Mucosa of rectum (tissue), 2 donors: ENCODE results near the gene RAP1A.
A peak's percentile ranks its signal among the peaks of the same experiment; 100 is the strongest.
"Not testable (repeated sequence)": the region's sequence is repeated elsewhere in the genome, so short reads cannot be mapped to it uniquely, and the experiment has no call there.

Source experiments
- H3K27ac ChIP-seq, 2 donors: one replicate each; pipeline ENCODE4 v1.7.0; 2013; ENCODE audit warnings: inconsistent platforms in 2 of 2, low read depth in 2 of 2, low read length in 2 of 2
- H3K27me3 ChIP-seq, 2 donors: one replicate each; pipeline ENCODE4 v1.7.0; 2013; ENCODE audit warnings: low read length in 2 of 2; ENCODE audit not compliant: control insufficient read depth in 2 of 2, insufficient read depth in 2 of 2
- H3K36me3 ChIP-seq, 2 donors: one replicate each; pipeline ENCODE4 v1.7.0; 2013; ENCODE audit warnings: low read length in 2 of 2; ENCODE audit not compliant: control insufficient read depth in 2 of 2, insufficient read depth in 2 of 2
- H3K4me1 ChIP-seq, 2 donors: one replicate each; pipeline ENCODE4 v1.7.0; 2013; ENCODE audit warnings: low read length in 2 of 2, mild to moderate bottlenecking in 1 of 2; ENCODE audit not compliant: control insufficient read depth in 2 of 2, insufficient read depth in 2 of 2
- H3K4me3 ChIP-seq, 2 donors: one replicate each; pipeline ENCODE4 v1.7.0; 2013; ENCODE audit warnings: low read length in 2 of 2
- H3K9ac ChIP-seq, 2 donors: one replicate each; pipeline ENCODE4 v1.7.0; 2013; ENCODE audit warnings: low read length in 2 of 2, low read depth in 1 of 2, mild to moderate bottlenecking in 1 of 2
- H3K9me3 ChIP-seq, 2 donors: one replicate each; pipeline ENCODE4 v1.7.0; 2013; ENCODE audit warnings: low read length in 2 of 2; ENCODE audit not compliant: control insufficient read depth in 2 of 2
- donor health status: healthy.
- donor health status: Normal muscosa, but diverticular disease.

RAP1A gene

GRCh38 chr1:111597426-111597825, 22.2 kb upstream of the RAP1A start:
- peak overlapping the region in 1 of 2 donors; percentile 9 for H3K27ac ChIP-seq
- no peak overlapping the region for H3K4me3 ChIP-seq
- H3K9me3 ChIP-seq, result no peaks in the 10 kb centered on the region

GRCh38 chr1:111598544-111598943, 21.0 kb upstream of the RAP1A start:
- H3K36me3 ChIP-seq, result no peaks in the 10 kb centered on the region
- H3K9me3 ChIP-seq, result no peaks in the 10 kb centered on the region
- peak overlapping the region; percentile 47 to 56 for H3K27ac ChIP-seq
- no peaks in the 10 kb centered on the region for H3K27me3 ChIP-seq
- no peak overlapping the region for H3K4me3 ChIP-seq
- no peak overlapping the region for H3K9ac ChIP-seq
- H3K4me1 ChIP-seq, result peaks cover 20 to 25% of the 10 kb centered on the region in 2 donors

More at GRCh38 chr1:111597426-111597825, 22.2 kb upstream of the RAP1A start:
- Histone ChIP-seq H3K36me3 (no peaks in the 10 kb centered on the region), H3K27me3 (no peaks in the 10 kb centered on the region), H3K9ac (no peak overlapping the region), H3K4me1 (peaks cover 31 to 37% of the 10 kb centered on the region in 2 donors)

DNA sequence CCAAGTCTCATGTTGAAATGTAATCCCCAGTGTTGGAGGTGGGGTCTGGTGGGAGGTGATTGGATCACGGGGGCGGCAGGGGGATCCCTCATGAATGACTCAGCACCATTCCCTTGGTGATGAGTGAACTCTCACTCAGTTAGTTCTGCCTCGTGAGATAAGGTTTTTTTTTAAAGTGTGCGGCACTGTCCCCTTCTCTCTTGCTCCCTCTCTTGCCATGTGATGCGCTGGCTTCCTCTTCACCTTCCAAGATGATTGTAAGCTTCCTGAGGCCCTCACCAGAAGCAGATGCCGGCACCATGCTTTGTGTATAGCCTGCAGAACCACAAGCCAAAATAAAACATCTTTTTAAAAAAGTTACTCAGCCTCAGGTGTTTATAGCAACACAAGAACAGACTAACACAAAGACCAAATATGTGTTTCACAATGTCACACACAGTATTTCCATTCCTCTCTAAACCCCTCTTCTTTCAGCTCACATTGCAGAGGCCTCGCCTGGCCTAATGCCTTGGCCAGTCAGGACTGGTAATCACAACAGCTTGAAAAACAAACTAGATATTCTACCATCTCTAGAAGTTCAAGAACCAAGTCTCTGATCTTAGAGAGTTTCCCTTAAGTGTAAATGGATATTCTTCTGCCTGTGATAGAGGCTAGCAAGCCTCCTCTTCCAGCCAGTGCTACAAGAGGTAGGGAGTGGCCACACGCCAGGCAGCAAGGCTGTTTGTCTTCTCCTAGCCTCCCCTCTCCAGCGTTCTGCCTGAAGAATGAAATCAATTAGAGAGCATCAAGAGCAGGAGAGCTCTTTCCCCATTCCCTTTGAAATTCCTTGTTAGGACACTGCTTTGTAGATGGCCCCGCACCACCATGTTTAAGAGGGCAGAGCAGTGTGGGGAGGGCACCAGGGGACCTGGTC, 19.6 kb upstream of the RAP1A start:
- peaks cover 18 to 20% of the 10 kb centered on the region in 2 donors for H3K4me1 ChIP-seq

GRCh38 chr1:111600886-111601386, 18.7 kb upstream of the RAP1A start:
- no peak overlapping the region for H3K4me3 ChIP-seq
- H3K4me1 ChIP-seq, result peaks cover 12 to 17% of the 10 kb centered on the region in 2 donors
- H3K27ac ChIP-seq, result peak overlapping the region in 1 of 2 donors; percentile 60
- H3K36me3 ChIP-seq, result no peaks in the 10 kb centered on the region
- no peak overlapping the region for H3K9ac ChIP-seq
- H3K9me3 ChIP-seq, result no peaks in the 10 kb centered on the region
- no peaks in the 10 kb centered on the region for H3K27me3 ChIP-seq

More for the DNA sequence above, 19.6 kb upstream of the RAP1A start:
- Histone ChIP-seq H3K4me3 (no peak overlapping the region), H3K36me3 (no peaks in the 10 kb centered on the region), H3K27ac (peak overlapping the region in 1 of 2 donors; percentile 52), H3K9me3 (no peaks in the 10 kb centered on the region), H3K9ac (no peak overlapping the region), H3K27me3 (no peaks in the 10 kb centered on the region)

GRCh38 chr1:111602302-111602701, 17.3 kb upstream of the RAP1A start:
- peaks cover 11 to 12% of the 10 kb centered on the region in 2 donors for H3K4me1 ChIP-seq
- no peak overlapping the region for H3K4me3 ChIP-seq
- no peaks in the 10 kb centered on the region for H3K27me3 ChIP-seq
- peak overlapping the region in 1 of 2 donors; percentile 13 for H3K27ac ChIP-seq
- H3K9ac ChIP-seq, result no peak overlapping the region
- H3K9me3 ChIP-seq, result no peaks in the 10 kb centered on the region
- no peaks in the 10 kb centered on the region for H3K36me3 ChIP-seq

GRCh38 chr1:111602974-111603373, 16.6 kb upstream of the RAP1A start:
- H3K36me3 ChIP-seq, result no peaks in the 10 kb centered on the region
- H3K27ac ChIP-seq, result peak overlapping the region in 1 of 2 donors; percentile 2
- peaks cover 6 to 11% of the 10 kb centered on the region in 2 donors for H3K4me1 ChIP-seq
- H3K9ac ChIP-seq, result no peak overlapping the region
- no peaks in the 10 kb centered on the region for H3K9me3 ChIP-seq
- no peak overlapping the region for H3K4me3 ChIP-seq
- no peaks in the 10 kb centered on the region for H3K27me3 ChIP-seq

- peaks cover 6 to 11% of the 10 kb centered on the region in 2 donors for H3K4me1 ChIP-seq
- H3K36me3 ChIP-seq, result no peaks in the 10 kb centered on the region
- no peaks in the 10 kb centered on the region for H3K27me3 ChIP-seq
- H3K4me3 ChIP-seq, result no peak overlapping the region
- peak overlapping the region in 1 of 2 donors; percentile 35 for H3K27ac ChIP-seq
- no peaks in the 10 kb centered on the region for H3K9me3 ChIP-seq
- no peak overlapping the region for H3K9ac ChIP-seq
Observed at GRCh38 chr1:111603979-111604378, 15.6 kb upstream of the RAP1A start.

DNA sequence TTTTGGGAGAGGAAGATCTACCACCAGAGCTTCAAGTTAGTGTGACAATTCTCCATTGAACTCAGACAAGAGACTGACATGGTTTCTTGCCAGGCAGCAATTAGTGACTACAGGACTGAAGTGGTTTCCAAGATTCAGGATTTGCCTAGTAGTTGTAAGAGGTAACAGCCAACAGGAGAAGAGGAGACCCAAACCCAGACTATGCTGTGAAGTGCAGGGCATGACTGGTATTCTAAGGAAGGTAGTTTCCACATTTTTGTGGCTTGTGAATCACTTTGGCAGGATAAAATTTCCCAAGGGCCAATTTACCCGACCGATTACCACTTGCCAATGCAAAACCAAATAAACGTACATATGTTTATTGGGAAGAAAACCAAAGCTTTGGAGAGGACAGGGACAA, 14.7 kb upstream of the RAP1A start:
- Histone ChIP-seq H3K4me1 (peaks cover 6 to 11% of the 10 kb centered on the region in 2 donors), H3K27me3 (no peaks in the 10 kb centered on the region), H3K9ac (no peak overlapping the region), H3K36me3 (no peaks in the 10 kb centered on the region), H3K9me3 (no peaks in the 10 kb centered on the region), H3K27ac (peak overlapping the region in 1 of 2 donors; percentile 27), H3K4me3 (no peak overlapping the region)

DNA sequence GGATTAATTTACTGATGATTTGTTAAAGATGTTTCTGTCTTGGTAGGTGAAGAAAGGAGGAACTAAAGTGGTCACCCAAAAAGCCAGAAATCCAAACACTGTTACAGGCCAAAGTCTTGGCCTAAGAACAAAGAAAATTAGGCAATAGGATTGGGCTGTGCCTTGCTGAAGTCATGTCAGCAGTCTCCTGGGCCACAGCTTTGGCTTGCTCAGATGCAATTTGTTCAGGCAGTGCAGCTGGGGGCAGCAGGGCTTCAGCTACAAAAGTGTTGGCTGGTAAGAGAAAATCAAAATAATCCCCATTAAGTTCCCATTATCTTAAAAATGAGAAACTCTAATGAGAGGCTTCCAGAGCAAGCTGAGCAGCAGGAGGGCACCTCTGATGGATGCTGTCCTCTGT, 14.0 kb upstream of the RAP1A start:
- no peaks in the 10 kb centered on the region for H3K9me3 ChIP-seq
- no peaks in the 10 kb centered on the region for H3K27me3 ChIP-seq
- H3K36me3 ChIP-seq, result no peaks in the 10 kb centered on the region
- H3K27ac ChIP-seq, result no peak overlapping the region
- H3K4me1 ChIP-seq, result peaks cover 6 to 7% of the 10 kb centered on the region in 2 donors
- H3K4me3 ChIP-seq, result no peak overlapping the region
- H3K9ac ChIP-seq, result no peak overlapping the region

DNA sequence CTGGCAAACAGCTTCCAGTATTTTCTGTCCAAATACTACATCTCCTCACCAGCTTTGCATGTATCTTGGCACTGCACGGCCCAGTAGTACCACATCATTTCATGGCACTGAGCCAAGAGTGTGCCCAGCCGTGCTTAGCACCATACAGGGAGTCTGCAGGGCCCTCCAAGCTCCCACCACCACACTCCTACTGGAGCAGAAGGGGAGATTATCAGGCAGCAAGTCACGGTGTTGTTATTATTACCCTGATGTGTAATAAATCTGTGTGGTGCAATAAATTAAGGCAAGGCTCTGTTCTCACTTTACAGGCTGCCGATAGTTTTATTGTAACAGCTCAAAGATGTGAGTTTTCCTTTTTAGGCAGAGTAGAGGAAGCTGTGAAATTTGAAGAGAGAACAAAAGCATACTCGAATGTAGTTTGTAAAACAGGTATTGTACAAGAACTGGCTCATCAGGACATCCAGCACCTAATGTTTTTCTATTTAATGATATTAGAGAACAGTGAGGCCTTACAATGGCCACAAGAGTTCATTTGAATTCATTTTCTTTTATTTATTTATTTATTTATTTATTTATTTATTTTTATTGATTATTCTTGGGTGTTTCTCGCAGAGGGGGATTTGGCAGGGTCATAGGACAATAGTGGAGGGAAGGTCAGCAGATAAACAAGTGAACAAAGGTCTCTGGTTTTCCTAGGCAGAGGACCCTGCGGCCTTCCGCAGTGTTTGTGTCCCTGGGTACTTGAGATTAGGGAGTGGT, 13.0 kb upstream of the RAP1A start:
- H3K4me3 ChIP-seq, H3K27ac ChIP-seq, H3K36me3 ChIP-seq, H3K4me1 ChIP-seq, H3K27me3 ChIP-seq, H3K9me3 ChIP-seq, H3K9ac ChIP-seq: not testable (repeated sequence)
